ENCODE measurements around the gene UTP3. TPM values are rescaled to one million over a fixed set of nuclear protein-coding genes. Genes with fewer than 3 reads are reported as not detected.

Gene UTP3
- total and polyA plus RNA-seq, 9 of the 15 experiments (the other 6 are each of a cell fraction or from before 2014, with no cell fraction given) = 11.9 to 69.3 (median 34.0) TPM

DNA sequence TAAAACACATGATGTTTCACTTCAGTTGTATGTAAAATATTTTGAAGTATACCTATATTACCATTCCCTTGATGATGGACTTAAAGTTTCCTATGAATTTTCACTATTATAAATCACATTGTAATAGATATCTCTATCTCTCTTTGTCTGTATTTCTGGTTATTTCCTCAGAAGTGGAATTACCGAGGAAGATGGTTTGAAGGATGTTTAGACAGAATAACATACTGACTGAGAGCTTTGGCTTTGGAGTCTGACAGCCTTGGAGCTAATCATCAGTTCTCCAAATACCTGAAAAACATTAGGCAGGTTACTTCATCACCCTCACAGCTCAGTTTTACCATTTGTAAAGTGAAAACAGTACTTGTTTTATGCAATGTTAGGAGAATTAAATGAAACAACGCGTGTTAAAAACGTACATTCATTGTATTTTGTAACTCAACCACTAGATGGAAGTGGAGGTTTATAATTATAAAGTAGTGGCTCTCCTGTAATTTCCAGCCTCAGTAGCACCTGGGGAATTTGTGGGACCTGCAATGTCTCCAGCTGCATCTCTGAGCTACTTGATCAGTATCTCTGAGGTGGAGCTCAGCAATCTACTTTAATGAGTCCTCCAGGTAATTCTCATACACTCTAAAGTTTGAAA is 36.3 kb upstream of the UTP3 start:
- POLR2A ChIA-PET = no interaction called here
- H3K27me3 ChIP-seq (ENCODE audit: control insufficient read depth in 2 of 2, insufficient read depth in 2 of 2, low read length in 2 of 2) = no peaks in the 10 kb centered on the region
- H3K4me3 ChIP-seq = no peak overlapping the region
- DNase-seq (ENCODE audit: extremely low read depth in 1 of 4, low spot score in 3 of 4) = peak in 2 of 4 experiments; percentile 24 to 41
- intact Hi-C loops (cut with micrococcal nuclease) (loop anchor here (5.0 kb wide), 5 partner anchors 35 to 1060 kb away; partner anchors contain the start of gene UTP3), in situ Hi-C loops (cut with MboI) (no loop called here)
- ATAC-seq = peak; percentile 79
- BruUV-seq (replicated peaks) = no TSS peak
- peak overlapping the region; percentile 89 for H2AFZ ChIP-seq (ENCODE audit: low read depth, low read length)
- H3K27ac ChIP-seq (ENCODE audit: extremely low read depth, low read depth, low read length) = no peak overlapping the region
- H3K4me1 ChIP-seq (replicated peaks in 1 of 2; ENCODE audit: control insufficient read depth in 2 of 2, insufficient read depth in 2 of 2, low read length in 2 of 2) = peaks cover 0 to 7% of the 10 kb centered on the region in 2 experiments; a peak in 1 of 5 replicates
- 0 out of 2 replicates have a peak, but pooled peaks cover 2% of the 10 kb centered on the region for H3K9me3 ChIP-seq (replicated peaks; ENCODE audit: control insufficient read depth, insufficient read depth, low read depth, low read length)
- no peaks in the 10 kb centered on the region for H3K36me3 ChIP-seq (ENCODE audit: control insufficient read depth, insufficient read depth, low read length)
- WGBS (ENCODE audit: insufficient coverage, low coverage, missing lambda C conversion rate) = 3% methylated on average over 4 of the region's 4 CpGs
- H3K9ac ChIP-seq (ENCODE audit: insufficient read depth in 1 of 2, low read depth in 2 of 2, low read length in 2 of 2) = peak overlapping the region in 1 of 2 experiments; percentile 24; a peak in 1 of 4 replicates
- CTCF ChIA-PET (ENCODE audit: low intra/inter-chr PET ratio) = interaction anchor here (0.6 to 1.7 kb wide), 3 partner anchors 152 to 1062 kb away, joined by 4 to 8 read pairs (median 5); no protein-coding TSS in a partner anchor
- H4K20me1 ChIP-seq (replicated peaks; ENCODE audit: control insufficient read depth, insufficient read depth, low read length) = no peaks in the 10 kb centered on the region
- H3K4me2 ChIP-seq (ENCODE audit: insufficient read depth, low read length) = peak overlapping the region; percentile 36; the same call in 1 of the 2 replicates
- no peaks in the 10 kb centered on the region for H3K9me1 ChIP-seq (ENCODE audit: control insufficient read depth, insufficient read depth, low read length)
- peak; percentile 83 for FAIRE-seq
- H3K79me2 ChIP-seq (ENCODE audit: control insufficient read depth, insufficient read depth, low read length) = no peaks in the 10 kb centered on the region
- TF ChIP-seq FOXJ3 (CRISPR knock-in tag; IDR thresholded peaks at IDR 0.05) = no peak
- TF ChIP-seq HSF4 (CRISPR knock-in tag; IDR thresholded peaks at IDR 0.05; ENCODE audit: borderline replicate concordance) = no peak
- TF ChIP-seq, protein P1, sequence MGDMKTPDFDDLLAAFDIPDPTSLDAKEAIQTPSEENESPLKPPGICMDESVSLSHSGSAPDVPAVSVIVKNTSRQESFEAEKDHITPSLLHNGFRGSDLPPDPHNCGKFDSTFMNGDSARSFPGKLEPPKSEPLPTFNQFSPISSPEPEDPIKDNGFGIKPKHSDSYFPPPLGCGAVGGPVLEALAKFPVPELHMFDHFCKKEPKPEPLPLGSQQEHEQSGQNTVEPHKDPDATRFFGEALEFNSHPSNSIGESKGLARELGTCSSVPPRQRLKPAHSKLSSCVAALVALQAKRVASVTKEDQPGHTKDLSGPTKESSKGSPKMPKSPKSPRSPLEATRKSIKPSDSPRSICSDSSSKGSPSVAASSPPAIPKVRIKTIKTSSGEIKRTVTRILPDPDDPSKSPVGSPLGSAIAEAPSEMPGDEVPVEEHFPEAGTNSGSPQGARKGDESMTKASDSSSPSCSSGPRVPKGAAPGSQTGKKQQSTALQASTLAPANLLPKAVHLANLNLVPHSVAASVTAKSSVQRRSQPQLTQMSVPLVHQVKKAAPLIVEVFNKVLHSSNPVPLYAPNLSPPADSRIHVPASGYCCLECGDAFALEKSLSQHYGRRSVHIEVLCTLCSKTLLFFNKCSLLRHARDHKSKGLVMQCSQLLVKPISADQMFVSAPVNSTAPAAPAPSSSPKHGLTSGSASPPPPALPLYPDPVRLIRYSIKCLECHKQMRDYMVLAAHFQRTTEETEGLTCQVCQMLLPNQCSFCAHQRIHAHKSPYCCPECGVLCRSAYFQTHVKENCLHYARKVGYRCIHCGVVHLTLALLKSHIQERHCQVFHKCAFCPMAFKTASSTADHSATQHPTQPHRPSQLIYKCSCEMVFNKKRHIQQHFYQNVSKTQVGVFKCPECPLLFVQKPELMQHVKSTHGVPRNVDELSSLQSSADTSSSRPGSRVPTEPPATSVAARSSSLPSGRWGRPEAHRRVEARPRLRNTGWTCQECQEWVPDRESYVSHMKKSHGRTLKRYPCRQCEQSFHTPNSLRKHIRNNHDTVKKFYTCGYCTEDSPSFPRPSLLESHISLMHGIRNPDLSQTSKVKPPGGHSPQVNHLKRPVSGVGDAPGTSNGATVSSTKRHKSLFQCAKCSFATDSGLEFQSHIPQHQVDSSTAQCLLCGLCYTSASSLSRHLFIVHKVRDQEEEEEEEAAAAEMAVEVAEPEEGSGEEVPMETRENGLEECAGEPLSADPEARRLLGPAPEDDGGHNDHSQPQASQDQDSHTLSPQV (IDR thresholded peaks at IDR 0.05) = 0 out of 2 replicates have a peak, but pooled peaks have one; percentile 17
- TF ChIP-seq, protein P2, sequence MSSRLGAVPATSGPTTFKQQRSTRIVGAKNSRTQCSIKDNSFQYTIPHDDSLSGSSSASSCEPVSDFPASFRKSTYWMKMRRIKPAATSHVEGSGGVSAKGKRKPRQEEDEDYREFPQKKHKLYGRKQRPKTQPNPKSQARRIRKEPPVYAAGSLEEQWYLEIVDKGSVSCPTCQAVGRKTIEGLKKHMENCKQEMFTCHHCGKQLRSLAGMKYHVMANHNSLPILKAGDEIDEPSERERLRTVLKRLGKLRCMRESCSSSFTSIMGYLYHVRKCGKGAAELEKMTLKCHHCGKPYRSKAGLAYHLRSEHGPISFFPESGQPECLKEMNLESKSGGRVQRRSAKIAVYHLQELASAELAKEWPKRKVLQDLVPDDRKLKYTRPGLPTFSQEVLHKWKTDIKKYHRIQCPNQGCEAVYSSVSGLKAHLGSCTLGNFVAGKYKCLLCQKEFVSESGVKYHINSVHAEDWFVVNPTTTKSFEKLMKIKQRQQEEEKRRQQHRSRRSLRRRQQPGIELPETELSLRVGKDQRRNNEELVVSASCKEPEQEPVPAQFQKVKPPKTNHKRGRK (tag; IDR thresholded peaks at IDR 0.05) = no peak
- no peak for TF ChIP-seq SMARCA5 (IDR thresholded peaks at IDR 0.05)
- no peak for TF ChIP-seq ZNF232 (CRISPR knock-in tag; IDR thresholded peaks at IDR 0.05)
- peak; percentile 74 to 75 for TF ChIP-seq RAD21 (CRISPR knock-in tag; conservative IDR thresholded peaks at IDR 0.05 in 1 of 2, IDR thresholded peaks at IDR 0.05 in 1 of 2)
- TF ChIP-seq MAFK (IDR thresholded peaks at IDR 0.05; ENCODE audit: low read length) = 0 out of 2 replicates have a peak, but pooled peaks have one; percentile 10
- no peak for TF ChIP-seq HEY1 (CRISPR knock-in tag; IDR thresholded peaks at IDR 0.05; ENCODE audit: borderline replicate concordance)
- TF ChIP-seq, protein P3, sequence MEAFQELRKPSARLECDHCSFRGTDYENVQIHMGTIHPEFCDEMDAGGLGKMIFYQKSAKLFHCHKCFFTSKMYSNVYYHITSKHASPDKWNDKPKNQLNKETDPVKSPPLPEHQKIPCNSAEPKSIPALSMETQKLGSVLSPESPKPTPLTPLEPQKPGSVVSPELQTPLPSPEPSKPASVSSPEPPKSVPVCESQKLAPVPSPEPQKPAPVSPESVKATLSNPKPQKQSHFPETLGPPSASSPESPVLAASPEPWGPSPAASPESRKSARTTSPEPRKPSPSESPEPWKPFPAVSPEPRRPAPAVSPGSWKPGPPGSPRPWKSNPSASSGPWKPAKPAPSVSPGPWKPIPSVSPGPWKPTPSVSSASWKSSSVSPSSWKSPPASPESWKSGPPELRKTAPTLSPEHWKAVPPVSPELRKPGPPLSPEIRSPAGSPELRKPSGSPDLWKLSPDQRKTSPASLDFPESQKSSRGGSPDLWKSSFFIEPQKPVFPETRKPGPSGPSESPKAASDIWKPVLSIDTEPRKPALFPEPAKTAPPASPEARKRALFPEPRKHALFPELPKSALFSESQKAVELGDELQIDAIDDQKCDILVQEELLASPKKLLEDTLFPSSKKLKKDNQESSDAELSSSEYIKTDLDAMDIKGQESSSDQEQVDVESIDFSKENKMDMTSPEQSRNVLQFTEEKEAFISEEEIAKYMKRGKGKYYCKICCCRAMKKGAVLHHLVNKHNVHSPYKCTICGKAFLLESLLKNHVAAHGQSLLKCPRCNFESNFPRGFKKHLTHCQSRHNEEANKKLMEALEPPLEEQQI (IDR thresholded peaks at IDR 0.05) = no peak
- TF ChIP-seq CCNT2 (IDR thresholded peaks at IDR 0.05; ENCODE audit: borderline replicate concordance, extremely low read depth, insufficient read length, low read depth, low read length) = no peak
- no peak for TF ChIP-seq ILK (tag; IDR thresholded peaks at IDR 0.05; ENCODE audit: borderline replicate concordance, low read depth)

Measured in K562 (cell line).